Glutamatergic neuron (in vitro differentiated cells): Measurements from ENCODE around the gene ATP9B. TPM values are rescaled to one million over a fixed set of nuclear protein-coding genes. Genes with fewer than 3 reads are reported as not detected.
"Not testable (repeated sequence)": the region's sequence is repeated elsewhere in the genome, so short reads cannot be mapped to it uniquely, and the experiment has no call there.

ENCODE experiments used
- DNase-seq: peaks from one replicate; pipeline ENCODE4 v3.0.0; 2022
- H3K27ac Mint-ChIP-seq: one replicate; pipeline ENCODE4 v1.8.0; 2020; ENCODE audit warnings: mild to moderate bottlenecking, mixed read lengths, inconsistent platforms; ENCODE audit not compliant: unreplicated experiment
- H3K27me3 Mint-ChIP-seq: one replicate; pipeline ENCODE4 v1.8.0; 2020; ENCODE audit warnings: mild to moderate bottlenecking, moderate library complexity, mixed read lengths, inconsistent platforms; ENCODE audit not compliant: unreplicated experiment
- H3K36me3 Mint-ChIP-seq: one replicate; pipeline ENCODE4 v1.8.0; 2020; ENCODE audit warnings: mild to moderate bottlenecking, mixed read lengths, inconsistent platforms; ENCODE audit not compliant: unreplicated experiment
- H3K4me1 Mint-ChIP-seq: one replicate; pipeline ENCODE4 v1.8.0; 2020; ENCODE audit warnings: mild to moderate bottlenecking, low read depth, mixed read lengths, inconsistent platforms; ENCODE audit not compliant: unreplicated experiment
- H3K4me3 Mint-ChIP-seq: one replicate; pipeline ENCODE4 v1.8.0; 2020; ENCODE audit warnings: mild to moderate bottlenecking, mixed read lengths, inconsistent platforms; ENCODE audit not compliant: unreplicated experiment
- H3K9me3 Mint-ChIP-seq: one replicate; pipeline ENCODE4 v1.8.0; 2020; ENCODE audit warnings: mild to moderate bottlenecking, moderate library complexity, mixed read lengths, inconsistent platforms; ENCODE audit not compliant: unreplicated experiment
- CTCF ChIP-seq: fragments of 200-600 bp; sonication (generic); IDR thresholded peaks from one replicate; pipeline ENCODE4 v1.5.0; 2021; ENCODE audit not compliant: partially characterized antibody, unreplicated experiment
- total RNA-seq: library from RNA; stranded (reverse); fragmentation: NEBNext Ultra II Directional; extraction: Animal tissue kit (Norgen Biotek cat#: 25700); gene quantifications from one replicate; pipeline ENCODE4 v1.2.1, GENCODE V29; 2021; ENCODE audit not compliant: unreplicated experiment

Gene ATP9B
- total RNA-seq, 1 donor from 2014 or later = 62.6 TPM

DNA sequence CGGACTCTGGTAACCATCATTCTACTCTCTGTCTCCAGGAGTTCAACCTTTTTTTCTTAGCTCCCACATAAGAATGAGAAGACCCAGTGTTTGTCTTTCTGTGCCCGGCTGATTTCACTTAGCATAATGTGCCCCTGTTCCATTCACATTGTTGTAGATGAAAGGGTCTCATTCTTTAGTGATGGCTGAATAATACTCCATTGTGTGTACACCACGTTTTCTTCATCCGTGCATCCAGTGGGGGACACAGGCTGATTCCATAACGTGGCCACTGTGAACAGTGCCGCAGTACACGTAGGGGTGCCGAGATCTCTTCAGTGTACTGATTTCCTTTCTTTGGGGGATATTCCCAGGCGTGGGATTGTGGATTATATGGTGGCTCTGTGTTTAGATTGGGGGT lies 254.3 kb downstream of the ATP9B start:
- peaks cover 9% of the 10 kb centered on the region for H3K9me3 Mint-ChIP-seq

GRCh38 chr18:79326413-79327198 lies 257.4 kb downstream of the ATP9B start:
- H3K27me3 Mint-ChIP-seq = peaks cover 3% of the 10 kb centered on the region
- no peak overlapping the region for H3K27ac Mint-ChIP-seq
- peaks cover 4% of the 10 kb centered on the region for H3K4me1 Mint-ChIP-seq
- H3K9me3 Mint-ChIP-seq = peaks cover 9% of the 10 kb centered on the region
- no peak for DNase-seq
- no peak for TF ChIP-seq CTCF
- peaks cover 14% of the 10 kb centered on the region for H3K36me3 Mint-ChIP-seq
- H3K4me3 Mint-ChIP-seq = no peak overlapping the region

More for the DNA sequence above, 254.3 kb downstream of the ATP9B start:
- no peak overlapping the region for H3K4me3 Mint-ChIP-seq
- DNase-seq = no peak
- no peak for TF ChIP-seq CTCF
- H3K27me3 Mint-ChIP-seq = peaks cover 3% of the 10 kb centered on the region
- H3K27ac Mint-ChIP-seq = no peak overlapping the region
- peaks cover 11% of the 10 kb centered on the region for H3K36me3 Mint-ChIP-seq
- peaks cover 10% of the 10 kb centered on the region for H3K4me1 Mint-ChIP-seq

- Mint-ChIP-seq H3K27ac (no peak overlapping the region), H3K4me1 (no peaks in the 10 kb centered on the region), H3K9me3 (peaks cover 6% of the 10 kb centered on the region), H3K27me3 (peaks cover 3% of the 10 kb centered on the region), H3K4me3 (no peak overlapping the region), H3K36me3 (peaks cover 9% of the 10 kb centered on the region)
- no peak for DNase-seq
- no peak for TF ChIP-seq CTCF
Observed at GRCh38 chr18:79327199-79327721, 258.1 kb downstream of the ATP9B start.

GRCh38 chr18:79327915-79328314 lies 258.7 kb downstream of the ATP9B start:
- H3K4me3 Mint-ChIP-seq, H3K4me1 Mint-ChIP-seq, H3K27me3 Mint-ChIP-seq, DNase-seq, H3K36me3 Mint-ChIP-seq, H3K9me3 Mint-ChIP-seq: not testable (repeated sequence)
- H3K27ac Mint-ChIP-seq = peak overlapping the region; percentile 28

DNA sequence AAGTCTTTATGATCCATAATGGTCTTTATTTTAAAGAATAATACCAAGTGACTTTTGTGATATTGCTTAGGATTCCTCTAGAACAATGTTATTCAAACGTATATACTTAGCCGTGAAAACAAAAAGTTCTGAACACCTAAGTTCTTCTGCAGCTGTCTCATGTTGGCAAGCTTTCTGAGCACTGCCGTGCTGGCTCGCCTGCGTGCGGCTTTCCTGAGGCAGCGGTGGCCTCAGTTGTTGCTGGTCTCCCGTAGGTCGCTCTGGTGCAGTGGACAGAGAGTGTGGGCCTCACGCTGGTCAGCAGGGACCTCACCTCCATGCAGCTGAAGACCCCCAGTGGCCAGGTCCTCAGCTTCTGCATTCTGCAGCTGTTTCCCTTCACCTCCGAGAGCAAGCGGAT lies 259.7 kb downstream of the ATP9B start:
- DNase-seq = no peak
- H3K27me3 Mint-ChIP-seq = peaks cover 4% of the 10 kb centered on the region
- peaks cover 9% of the 10 kb centered on the region for H3K36me3 Mint-ChIP-seq
- no peak overlapping the region for H3K27ac Mint-ChIP-seq
- no peak overlapping the region for H3K4me3 Mint-ChIP-seq
- H3K9me3 Mint-ChIP-seq = peaks cover 6% of the 10 kb centered on the region
- no peak for TF ChIP-seq CTCF
- peaks cover 4% of the 10 kb centered on the region for H3K4me1 Mint-ChIP-seq
